Cardiac muscle cell (in vitro differentiated cells and primary cell): ENCODE results near the gene NACC1. TPM values are rescaled to one million over a fixed set of nuclear protein-coding genes. Genes with fewer than 3 reads are reported as not detected.
A peak's percentile ranks its signal among the peaks of the same experiment; 100 is the strongest.

Source experiments
- DNase-seq, 2 donors: peaks; one replicate each; pipeline versions ENCODE4 v3.0.0 to v3.0.0-alpha.2; 2010 to 2017; ENCODE audit warnings: low read depth in 1 of 2, low spot score in 1 of 2
- H3K27ac ChIP-seq: fragments of 200-600 bp; sonication (generic); 2 replicates; pipeline ENCODE4 v1.5.1; 2016
- H3K27me3 ChIP-seq: fragments of 200-600 bp; sonication (generic); 2 replicates; pipeline ENCODE4 v1.6.0; 2016; ENCODE audit warnings: control low read depth
- H3K36me3 ChIP-seq: fragments of 200-600 bp; sonication (generic); 2 replicates; pipeline ENCODE4 v1.5.1; 2016; ENCODE audit warnings: control low read depth
- H3K4me1 ChIP-seq: fragments of 200-600 bp; sonication (generic); 2 replicates; pipeline ENCODE4 v1.8.1; 2017; ENCODE audit warnings: low read depth, mild to moderate bottlenecking, mixed run types
- H3K4me3 ChIP-seq: fragments of 200-600 bp; sonication (generic); 2 replicates; pipeline ENCODE4 v1.5.1; 2016; ENCODE audit warnings: mild to moderate bottlenecking
- H3K9me3 ChIP-seq: fragments of 200-600 bp; sonication (generic); 2 replicates; pipeline ENCODE4 v1.5.1; 2017; ENCODE audit warnings: low read depth, mild to moderate bottlenecking, control low read depth
- polyA plus RNA-seq: library from polyadenylated mRNA; unstranded; fragments of >200 nt; fragmentation: Nextera tagmentation; extraction: Ambion mirVana; gene quantifications from 2 replicates; pipeline ENCODE4 v1.2.1, GENCODE V29; 2016
- total RNA-seq: library from RNA; depleted of rRNA; stranded (reverse); fragments of >200 nt; gene quantifications from 2 replicates; pipeline ENCODE4 v1.2.3, GENCODE V29; 2016
- TF ChIP-seq, protein P1 (sequence below): IDR thresholded peaks from 2 replicates; pipeline ENCODE4 v1.5.1; 2012; ENCODE audit warnings: low read depth, mild to moderate bottlenecking, low read length

NACC1 gene
- total and polyA plus RNA-seq, 2 experiments from 2014 or later: 13.3 to 75.1 TPM

DNA sequence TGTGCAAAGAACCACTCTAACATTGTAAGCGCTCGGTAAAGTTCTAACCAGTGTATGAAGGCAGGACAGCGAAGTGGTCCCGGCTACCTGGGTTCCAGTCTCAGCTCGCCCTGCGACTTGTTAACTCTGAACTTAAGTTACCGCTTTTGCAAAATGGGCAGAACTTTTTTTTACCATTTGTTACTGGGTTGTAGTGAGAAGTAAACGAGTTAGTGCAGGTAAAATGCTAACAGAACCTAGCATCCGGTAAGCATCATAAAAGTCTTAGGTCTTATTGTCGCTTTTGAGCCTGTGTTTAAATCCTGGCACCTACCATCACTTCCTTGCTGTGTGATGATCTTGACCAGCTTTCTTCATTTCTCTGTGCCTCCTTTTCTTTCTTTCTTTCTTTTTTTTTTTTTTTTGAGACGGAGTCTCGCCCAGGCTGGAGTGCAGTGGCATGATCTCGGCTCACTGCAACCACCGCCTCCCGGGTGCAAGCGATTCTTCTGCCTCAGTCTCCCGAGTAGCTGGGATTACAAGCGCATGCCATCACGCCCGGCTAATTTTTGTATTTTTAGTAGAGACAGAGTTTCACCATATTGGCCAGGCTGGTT is 790 bp upstream of the NACC1 start:
- H3K27ac ChIP-seq: peak overlapping the region; percentile 11
- TF ChIP-seq, protein P1, sequence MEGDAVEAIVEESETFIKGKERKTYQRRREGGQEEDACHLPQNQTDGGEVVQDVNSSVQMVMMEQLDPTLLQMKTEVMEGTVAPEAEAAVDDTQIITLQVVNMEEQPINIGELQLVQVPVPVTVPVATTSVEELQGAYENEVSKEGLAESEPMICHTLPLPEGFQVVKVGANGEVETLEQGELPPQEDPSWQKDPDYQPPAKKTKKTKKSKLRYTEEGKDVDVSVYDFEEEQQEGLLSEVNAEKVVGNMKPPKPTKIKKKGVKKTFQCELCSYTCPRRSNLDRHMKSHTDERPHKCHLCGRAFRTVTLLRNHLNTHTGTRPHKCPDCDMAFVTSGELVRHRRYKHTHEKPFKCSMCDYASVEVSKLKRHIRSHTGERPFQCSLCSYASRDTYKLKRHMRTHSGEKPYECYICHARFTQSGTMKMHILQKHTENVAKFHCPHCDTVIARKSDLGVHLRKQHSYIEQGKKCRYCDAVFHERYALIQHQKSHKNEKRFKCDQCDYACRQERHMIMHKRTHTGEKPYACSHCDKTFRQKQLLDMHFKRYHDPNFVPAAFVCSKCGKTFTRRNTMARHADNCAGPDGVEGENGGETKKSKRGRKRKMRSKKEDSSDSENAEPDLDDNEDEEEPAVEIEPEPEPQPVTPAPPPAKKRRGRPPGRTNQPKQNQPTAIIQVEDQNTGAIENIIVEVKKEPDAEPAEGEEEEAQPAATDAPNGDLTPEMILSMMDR: no peak
- peak overlapping the region; percentile 85 for H3K4me3 ChIP-seq
- H3K4me1 ChIP-seq: peaks cover 11% of the 10 kb centered on the region
- no peaks in the 10 kb centered on the region for H3K9me3 ChIP-seq
- peaks cover 5% of the 10 kb centered on the region for H3K36me3 ChIP-seq
- DNase-seq: no peak
- no peaks in the 10 kb centered on the region for H3K27me3 ChIP-seq

DNA sequence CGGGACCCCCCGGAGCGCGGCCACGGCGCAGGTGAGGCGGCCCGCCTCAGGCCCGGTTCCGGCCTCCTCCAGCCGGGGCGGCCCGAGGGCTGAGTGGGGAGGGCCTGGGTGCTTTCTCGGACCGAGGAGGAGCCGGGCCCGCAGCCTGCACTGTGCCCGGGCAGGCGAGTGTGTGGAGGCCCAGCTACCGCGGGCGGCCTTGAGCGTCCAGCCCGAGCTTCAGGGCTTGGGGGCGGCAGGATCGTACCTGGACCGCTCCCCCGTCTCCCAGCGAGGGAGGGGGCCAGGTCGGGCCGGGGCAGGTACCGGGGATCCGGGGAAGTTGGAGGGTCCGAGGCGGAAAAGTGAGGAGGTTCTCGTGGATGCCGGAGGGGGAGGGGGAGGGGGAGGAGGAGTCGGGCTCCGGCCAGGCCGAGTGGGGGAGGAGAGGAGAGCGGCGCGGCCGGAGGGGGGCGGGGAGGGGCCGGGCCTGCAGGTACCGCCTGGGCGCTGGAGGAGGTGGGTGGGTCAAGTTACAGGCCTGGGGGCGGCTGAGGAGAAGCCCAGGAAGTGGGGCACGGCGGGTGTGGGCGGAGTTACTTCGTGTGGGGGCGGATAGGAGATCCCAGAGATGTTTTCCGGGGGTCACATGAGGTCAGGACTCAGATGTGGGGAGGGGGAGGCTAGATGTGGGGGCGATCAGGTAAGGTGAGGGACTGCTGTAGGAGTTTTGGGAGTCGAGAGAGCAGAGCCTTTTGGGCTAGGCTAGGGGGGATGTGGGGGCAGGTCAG is 545 bp downstream of the NACC1 start:
- Histone ChIP-seq H3K36me3 (peaks cover 5% of the 10 kb centered on the region), H3K27ac (peak overlapping the region; percentile 89), H3K4me1 (peaks cover 11% of the 10 kb centered on the region), H3K4me3 (peak overlapping the region; percentile 99), H3K27me3 (no peaks in the 10 kb centered on the region), H3K9me3 (no peaks in the 10 kb centered on the region)
- TF ChIP-seq, protein P1: no peak
- peak; percentile 64 to 84 for DNase-seq

DNA sequence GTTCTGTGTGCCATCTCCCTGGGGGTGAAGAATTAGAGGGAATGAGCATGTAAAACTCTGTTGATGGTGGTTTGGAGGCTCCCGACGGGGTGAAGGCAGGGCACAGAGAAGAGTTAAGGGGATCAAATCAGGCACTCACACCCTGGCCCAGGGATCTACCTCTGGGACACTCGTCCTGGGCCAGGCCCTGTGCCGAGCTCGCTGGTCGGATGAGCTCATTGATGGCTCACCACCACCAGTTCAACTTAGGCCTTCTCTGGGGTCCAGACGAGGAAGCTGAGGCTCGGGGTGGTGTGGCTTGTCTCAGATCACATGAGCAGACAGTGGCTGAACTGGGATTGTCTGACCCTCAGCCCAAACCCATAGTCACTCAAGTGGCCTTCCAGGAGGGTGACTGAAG is 1.6 kb downstream of the NACC1 start:
- no peak for DNase-seq
- TF ChIP-seq, protein P1: no peak
- peak overlapping the region; percentile 48 for H3K27ac ChIP-seq
- no peaks in the 10 kb centered on the region for H3K9me3 ChIP-seq
- H3K4me1 ChIP-seq: peaks cover 11% of the 10 kb centered on the region
- no peaks in the 10 kb centered on the region for H3K27me3 ChIP-seq
- peak overlapping the region; percentile 99 for H3K4me3 ChIP-seq
- peaks cover 3% of the 10 kb centered on the region for H3K36me3 ChIP-seq

DNA sequence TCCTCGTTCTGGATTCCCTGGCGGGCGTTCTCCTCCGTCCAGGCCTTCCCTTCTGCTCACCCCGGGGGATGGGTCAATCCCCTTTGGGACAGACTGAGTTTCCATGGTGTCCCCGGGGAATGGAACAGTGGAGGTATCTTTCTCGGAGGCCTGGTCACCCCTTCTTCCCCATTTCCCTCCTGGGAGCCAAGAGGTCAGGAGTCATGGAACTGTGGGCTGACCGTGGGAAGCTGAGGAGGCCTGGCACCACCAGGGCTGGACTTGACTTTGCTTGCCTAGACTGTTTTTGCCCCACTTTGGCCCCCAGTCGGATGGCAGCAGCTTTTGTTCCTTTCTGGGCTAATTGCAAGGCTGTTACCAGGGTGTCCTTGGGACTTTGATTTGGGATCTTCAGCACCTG is 2.0 kb downstream of the NACC1 start:
- Histone ChIP-seq H3K4me1 (peaks cover 11% of the 10 kb centered on the region), H3K4me3 (no peak overlapping the region), H3K9me3 (no peaks in the 10 kb centered on the region), H3K36me3 (no peaks in the 10 kb centered on the region), H3K27me3 (no peaks in the 10 kb centered on the region), H3K27ac (no peak overlapping the region)
- TF ChIP-seq, protein P1: no peak
- DNase-seq: no peak

DNA sequence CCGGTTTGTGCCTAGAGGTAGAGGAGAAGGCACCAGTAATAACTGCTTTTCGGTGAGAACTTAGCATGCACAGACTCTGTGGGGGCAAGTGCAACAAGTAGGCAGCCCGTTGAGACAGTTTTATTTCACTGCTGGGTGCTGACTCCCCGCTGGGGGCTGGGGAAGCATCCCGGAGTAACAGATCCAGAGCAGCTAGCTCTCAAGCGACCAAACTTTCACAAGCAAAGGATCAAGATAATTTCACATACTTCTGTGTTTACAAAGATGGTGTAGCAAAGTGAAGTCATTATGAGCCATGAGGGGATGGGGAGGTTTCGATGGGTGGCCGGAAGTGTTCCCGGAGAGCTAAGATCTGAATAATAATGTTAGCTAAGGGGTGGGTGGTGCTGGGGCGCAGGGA is 2.8 kb downstream of the NACC1 start:
- Histone ChIP-seq H3K9me3 (no peaks in the 10 kb centered on the region), H3K36me3 (no peaks in the 10 kb centered on the region), H3K4me1 (peaks cover 4% of the 10 kb centered on the region), H3K4me3 (no peak overlapping the region), H3K27me3 (no peaks in the 10 kb centered on the region), H3K27ac (no peak overlapping the region)
- DNase-seq: peak in 1 of 2 donors; percentile 78
- TF ChIP-seq, protein P1: no peak
